ENCODE results near the gene SERPINB2. TPM values are rescaled to one million over a fixed set of nuclear protein-coding genes. Genes with fewer than 3 reads are reported as not detected.

The SERPINB2 gene
- total RNA-seq, 2 experiments from 2014 or later: not detected

Other genes starting within 250 kb of the SERPINB2 start
- not detected for gene SERPINB4, start 243.4 kb upstream of the SERPINB2 start, total RNA-seq
- not detected for gene SERPINB3, start 225.8 kb upstream of the SERPINB2 start, total RNA-seq
- gene SERPINB11, start 184.7 kb upstream of the SERPINB2 start, total RNA-seq: not detected
- gene SERPINB7, start 112.3 kb upstream of the SERPINB2 start, total RNA-seq: not detected
- not detected for gene SERPINB10, start 20.3 kb downstream of the SERPINB2 start, total RNA-seq
- 1 to 10 TPM; 8.5 to 9.6 TPM for gene HMSD, start 61.6 kb downstream of the SERPINB2 start, total RNA-seq
- 10 to 100 TPM in 1 of 2 experiments, 1 to 10 TPM in 1; 9.3 to 11.2 TPM for gene SERPINB8, start 82.4 kb downstream of the SERPINB2 start, total RNA-seq

Measured in activated CD4-positive, alpha-beta memory T cell treated with anti-CD3 and anti-CD28 coated beads, Interleukin-2, amount 10 ng/mL, durations not matched to agents 7 days and 5 days (primary cell).